Mesendoderm (in vitro differentiated cells): ENCODE measurements around the gene NTRK1.

ENCODE experiments used
- DNase-seq: peaks from one replicate; pipeline ENCODE4 v3.0.0; 2013
- H2AK5ac ChIP-seq: 2 replicates; pipeline ENCODE4 v1.6.1; 2013; ENCODE audit warnings: low read length, inconsistent platforms
- H2BK120ac ChIP-seq: 2 replicates; pipeline ENCODE4 v1.6.1; 2013; ENCODE audit warnings: low read depth, mild to moderate bottlenecking, low read length, moderate library complexity, mixed read lengths
- H2BK15ac ChIP-seq: replicated peaks from 2 replicates; pipeline ENCODE4 v1.6.1; 2013; ENCODE audit warnings: low read depth, mild to moderate bottlenecking, moderate library complexity
- H2BK5ac ChIP-seq: 2 replicates; pipeline ENCODE4 v1.6.1; 2013; ENCODE audit warnings: low read length, inconsistent platforms
- H3K18ac ChIP-seq: 2 replicates; pipeline ENCODE4 v1.6.1; 2013; ENCODE audit warnings: mild to moderate bottlenecking, low read length, mixed read lengths
- H3K23ac ChIP-seq: one replicate; pipeline ENCODE4 v1.6.1; 2013; ENCODE audit warnings: low read length
- H3K27ac ChIP-seq: 2 replicates; pipeline ENCODE4 v1.5.1; 2013; ENCODE audit warnings: low read depth, mild to moderate bottlenecking, inconsistent platforms, low read length, moderate library complexity
- H3K27me3 ChIP-seq: 2 replicates; pipeline ENCODE4 v1.6.1; 2013; ENCODE audit warnings: low read length, control low read depth, mild to moderate bottlenecking, inconsistent platforms; ENCODE audit not compliant: insufficient read depth, poor library complexity
- H3K36me3 ChIP-seq: 2 replicates; pipeline ENCODE4 v1.6.1; 2013; ENCODE audit warnings: low read length, inconsistent platforms; ENCODE audit not compliant: control insufficient read depth, insufficient read depth
- H3K4ac ChIP-seq: one replicate; pipeline ENCODE4 v1.6.1; 2013; ENCODE audit warnings: low read depth, mild to moderate bottlenecking, low read length, moderate library complexity
- H3K4me1 ChIP-seq: 2 replicates; pipeline ENCODE4 v1.6.1; 2013; ENCODE audit warnings: low read depth, low read length, inconsistent platforms; ENCODE audit not compliant: control insufficient read depth
- H3K4me2 ChIP-seq: 2 replicates; pipeline ENCODE4 v1.6.1; 2013; ENCODE audit warnings: low read length
- H3K4me3 ChIP-seq: 2 replicates; pipeline ENCODE4 v1.5.1; 2013; ENCODE audit warnings: mild to moderate bottlenecking, low read length
- H3K56ac ChIP-seq: one replicate; pipeline ENCODE4 v1.6.1; 2013; ENCODE audit warnings: low read length
- H3K79me1 ChIP-seq: 2 replicates; pipeline ENCODE4 v1.6.1; 2013; ENCODE audit warnings: low read length, inconsistent platforms
- H3K79me2 ChIP-seq: 2 replicates; pipeline ENCODE4 v1.6.1; 2013; ENCODE audit warnings: mild to moderate bottlenecking, low read length; ENCODE audit not compliant: control insufficient read depth, insufficient read depth
- H3K9ac ChIP-seq: 2 replicates; pipeline ENCODE4 v1.6.1; 2013; ENCODE audit warnings: low read length, inconsistent platforms
- H4K5ac ChIP-seq: one replicate; pipeline ENCODE4 v1.6.1; 2013; ENCODE audit warnings: low read length
- H4K8ac ChIP-seq: one replicate; pipeline ENCODE4 v1.6.1; 2013; ENCODE audit warnings: low read depth, mild to moderate bottlenecking, control low read depth, low read length, moderate library complexity
- WGBS: extraction: QIAGEN DNeasy Blood & Tissue Kit; methylation state at CpG from one replicate; pipeline ENCODE4 v1.1.7; 2013; ENCODE audit warnings: low lambda C conversion rate, missing lambda C conversion rate; ENCODE audit not compliant: insufficient coverage; ENCODE audit errors: extremely low coverage; 5-methylcytosine and 5-hydroxymethylcytosine counted together

The NTRK1 gene

GRCh38 chr1:156834322-156834721 lies 26.3 kb upstream of the NTRK1 start:
- H3K27me3 ChIP-seq, result no peaks in the 10 kb centered on the region
- no peak overlapping the region for H3K23ac ChIP-seq
- no peak overlapping the region for H3K4me3 ChIP-seq

DNA sequence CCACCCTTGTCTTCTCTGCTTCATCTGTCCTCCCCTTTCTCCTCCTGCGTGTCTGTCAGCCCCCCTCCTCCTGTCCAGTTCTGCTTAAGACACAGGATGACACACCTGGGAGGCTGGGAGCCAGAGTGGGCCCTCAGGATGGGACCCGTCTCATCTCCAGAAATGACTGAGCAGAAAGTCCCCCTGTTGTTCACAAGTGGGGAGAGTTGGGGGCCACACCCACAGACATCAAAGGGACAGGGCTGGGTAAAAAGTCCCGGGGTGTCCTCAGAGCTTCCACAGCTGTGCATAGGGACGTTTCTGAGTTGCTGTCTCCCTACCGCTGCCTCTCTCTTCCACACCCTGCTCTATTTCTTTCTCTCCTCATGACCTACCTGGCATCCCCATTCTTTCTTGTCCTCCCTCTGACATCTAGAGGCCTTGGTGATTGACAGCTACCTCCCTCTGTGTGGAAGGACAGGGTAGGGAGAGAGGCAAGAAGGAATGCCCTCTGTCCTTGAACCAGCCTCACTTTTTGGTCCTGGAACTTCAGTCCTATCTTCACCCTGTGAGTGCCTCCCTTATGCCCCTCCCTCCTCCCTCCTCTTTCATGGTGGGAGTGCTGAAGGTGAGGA lies 24.5 kb upstream of the NTRK1 start:
- H3K56ac ChIP-seq, result no peak overlapping the region
- H2AK5ac ChIP-seq, result no peak overlapping the region
- no peak overlapping the region for H3K18ac ChIP-seq
- no peaks in the 10 kb centered on the region for H3K27me3 ChIP-seq
- no peak overlapping the region for H4K5ac ChIP-seq
- no peak overlapping the region for H2BK120ac ChIP-seq
- no peak overlapping the region for H3K27ac ChIP-seq
- H2BK15ac ChIP-seq, result no peak overlapping the region
- WGBS, result no CpG with 5 or more reads among the region's 5 CpGs
- H3K4me1 ChIP-seq, result no peaks in the 10 kb centered on the region
- H3K79me2 ChIP-seq, result no peaks in the 10 kb centered on the region
- H4K8ac ChIP-seq, result no peak overlapping the region
- no peak overlapping the region for H3K23ac ChIP-seq
- no peak for DNase-seq
- H3K9ac ChIP-seq, result no peak overlapping the region
- H3K79me1 ChIP-seq, result no peaks in the 10 kb centered on the region
- no peak overlapping the region for H3K4ac ChIP-seq
- H3K36me3 ChIP-seq, result no peaks in the 10 kb centered on the region
- no peak overlapping the region for H2BK5ac ChIP-seq
- H3K4me3 ChIP-seq, result no peak overlapping the region
- no peak overlapping the region for H3K4me2 ChIP-seq

More at GRCh38 chr1:156834322-156834721, 26.3 kb upstream of the NTRK1 start:
- no CpG with 5 or more reads among the region's 3 CpGs for whole genome bisulfite sequencing
- Histone ChIP-seq H3K18ac (no peak overlapping the region), H3K36me3 (no peaks in the 10 kb centered on the region), H4K8ac (no peak overlapping the region), H2BK120ac (no peak overlapping the region), H3K79me2 (no peaks in the 10 kb centered on the region), H3K27ac (no peak overlapping the region), H3K4me1 (no peaks in the 10 kb centered on the region), H2BK15ac (no peak overlapping the region), H3K79me1 (no peaks in the 10 kb centered on the region), H4K5ac (no peak overlapping the region), H3K56ac (no peak overlapping the region), H3K4me2 (no peak overlapping the region), H3K4ac (no peak overlapping the region), H2AK5ac (no peak overlapping the region), H2BK5ac (no peak overlapping the region), H3K9ac (no peak overlapping the region)
- DNase-seq, result no peak

GRCh38 chr1:156836892-156837291 lies 23.8 kb upstream of the NTRK1 start:
- no peak overlapping the region for H3K18ac ChIP-seq
- no peak overlapping the region for H2BK5ac ChIP-seq
- DNase-seq, result no peak
- H2BK15ac ChIP-seq, result no peak overlapping the region
- no peak overlapping the region for H3K27ac ChIP-seq
- no peaks in the 10 kb centered on the region for H3K27me3 ChIP-seq
- no peak overlapping the region for H3K4me3 ChIP-seq
- H2AK5ac ChIP-seq, result no peak overlapping the region
- no peaks in the 10 kb centered on the region for H3K79me1 ChIP-seq
- no peak overlapping the region for H3K23ac ChIP-seq
- H4K8ac ChIP-seq, result no peak overlapping the region
- no peak overlapping the region for H4K5ac ChIP-seq
- no peaks in the 10 kb centered on the region for H3K36me3 ChIP-seq
- H2BK120ac ChIP-seq, result no peak overlapping the region
- H3K79me2 ChIP-seq, result no peaks in the 10 kb centered on the region
- H3K4ac ChIP-seq, result no peak overlapping the region
- no peak overlapping the region for H3K9ac ChIP-seq
- H3K4me1 ChIP-seq, result no peaks in the 10 kb centered on the region
- WGBS, result no CpG with 5 or more reads among the region's 4 CpGs
- H3K56ac ChIP-seq, result no peak overlapping the region
- no peak overlapping the region for H3K4me2 ChIP-seq

GRCh38 chr1:156838972-156839371 lies 21.7 kb upstream of the NTRK1 start:
- H4K5ac ChIP-seq, result no peak overlapping the region
- no peak overlapping the region for H2BK15ac ChIP-seq
- no peak overlapping the region for H3K4me3 ChIP-seq
- H3K18ac ChIP-seq, result no peak overlapping the region
- H3K23ac ChIP-seq, result no peak overlapping the region
- no peak overlapping the region for H2AK5ac ChIP-seq
- no peak overlapping the region for H4K8ac ChIP-seq
- no peak overlapping the region for H3K9ac ChIP-seq
- H2BK5ac ChIP-seq, result no peak overlapping the region
- H3K79me2 ChIP-seq, result no peaks in the 10 kb centered on the region
- no peaks in the 10 kb centered on the region for H3K36me3 ChIP-seq
- H3K4me2 ChIP-seq, result no peak overlapping the region
- no peak overlapping the region for H3K27ac ChIP-seq
- no peak overlapping the region for H3K4ac ChIP-seq
- H3K27me3 ChIP-seq, result peaks cover 7% of the 10 kb centered on the region
- WGBS, result no CpG with 5 or more reads among the region's 7 CpGs
- no peaks in the 10 kb centered on the region for H3K79me1 ChIP-seq
- no peaks in the 10 kb centered on the region for H3K4me1 ChIP-seq
- H2BK120ac ChIP-seq, result no peak overlapping the region
- DNase-seq, result peak; percentile 61
- H3K56ac ChIP-seq, result no peak overlapping the region

GRCh38 chr1:156839426-156840109 lies 21.1 kb upstream of the NTRK1 start:
- Histone ChIP-seq H3K9ac (no peak overlapping the region), H3K79me2 (no peaks in the 10 kb centered on the region), H3K56ac (no peak overlapping the region), H4K5ac (no peak overlapping the region), H3K27ac (no peak overlapping the region), H3K4me2 (no peak overlapping the region), H2BK120ac (no peak overlapping the region), H3K23ac (no peak overlapping the region), H3K4me3 (no peak overlapping the region), H4K8ac (no peak overlapping the region), H3K18ac (no peak overlapping the region), H3K4ac (no peak overlapping the region), H2AK5ac (no peak overlapping the region), H3K27me3 (peaks cover 10% of the 10 kb centered on the region), H3K79me1 (no peaks in the 10 kb centered on the region), H3K36me3 (no peaks in the 10 kb centered on the region), H2BK15ac (no peak overlapping the region), H2BK5ac (no peak overlapping the region), H3K4me1 (no peaks in the 10 kb centered on the region)
- peak; percentile 69 for DNase-seq
- WGBS, result no CpG with 5 or more reads among the region's 9 CpGs
